ENCODE measurements around the gene PREP. TPM values are rescaled to one million over a fixed set of nuclear protein-coding genes. Genes with fewer than 3 reads are reported as not detected.

Gene PREP
- total RNA-seq, 2 donors from 2014 or later: 13.7 to 16.8 TPM

DNA sequence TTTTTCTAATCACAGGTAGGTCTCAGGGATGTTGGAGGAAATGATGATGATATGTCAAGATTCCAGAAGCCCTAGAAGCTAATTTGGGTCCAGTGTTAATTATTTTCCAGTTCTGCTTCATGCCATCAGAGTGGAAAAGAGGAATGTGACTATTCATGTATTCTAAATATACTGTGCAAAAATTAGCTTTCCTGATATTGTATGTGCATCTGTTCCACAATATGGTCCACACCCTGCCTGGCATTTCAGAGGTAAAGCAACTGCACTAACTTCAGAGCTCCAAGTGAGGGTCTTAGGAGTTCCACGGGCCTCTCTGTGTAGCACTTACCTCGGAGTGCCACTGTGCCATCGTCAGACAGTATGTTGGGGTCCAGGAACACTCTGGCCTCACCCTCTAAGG is 27.1 kb downstream of the PREP start:
- H3K4me1 ChIP-seq: no peaks in the 10 kb centered on the region
- no peaks in the 10 kb centered on the region for H3K9me3 ChIP-seq
- no peak for DNase-seq (ENCODE audit: low spot score)
- TF ChIP-seq, protein P1, sequence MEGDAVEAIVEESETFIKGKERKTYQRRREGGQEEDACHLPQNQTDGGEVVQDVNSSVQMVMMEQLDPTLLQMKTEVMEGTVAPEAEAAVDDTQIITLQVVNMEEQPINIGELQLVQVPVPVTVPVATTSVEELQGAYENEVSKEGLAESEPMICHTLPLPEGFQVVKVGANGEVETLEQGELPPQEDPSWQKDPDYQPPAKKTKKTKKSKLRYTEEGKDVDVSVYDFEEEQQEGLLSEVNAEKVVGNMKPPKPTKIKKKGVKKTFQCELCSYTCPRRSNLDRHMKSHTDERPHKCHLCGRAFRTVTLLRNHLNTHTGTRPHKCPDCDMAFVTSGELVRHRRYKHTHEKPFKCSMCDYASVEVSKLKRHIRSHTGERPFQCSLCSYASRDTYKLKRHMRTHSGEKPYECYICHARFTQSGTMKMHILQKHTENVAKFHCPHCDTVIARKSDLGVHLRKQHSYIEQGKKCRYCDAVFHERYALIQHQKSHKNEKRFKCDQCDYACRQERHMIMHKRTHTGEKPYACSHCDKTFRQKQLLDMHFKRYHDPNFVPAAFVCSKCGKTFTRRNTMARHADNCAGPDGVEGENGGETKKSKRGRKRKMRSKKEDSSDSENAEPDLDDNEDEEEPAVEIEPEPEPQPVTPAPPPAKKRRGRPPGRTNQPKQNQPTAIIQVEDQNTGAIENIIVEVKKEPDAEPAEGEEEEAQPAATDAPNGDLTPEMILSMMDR (IDR thresholded peaks at IDR 0.05): no peak
- H3K4me3 ChIP-seq: no peak overlapping the region
- H3K27me3 ChIP-seq: no peaks in the 10 kb centered on the region
- no peak overlapping the region for H3K27ac ChIP-seq
- peaks cover 31% of the 10 kb centered on the region for H3K36me3 ChIP-seq

DNA sequence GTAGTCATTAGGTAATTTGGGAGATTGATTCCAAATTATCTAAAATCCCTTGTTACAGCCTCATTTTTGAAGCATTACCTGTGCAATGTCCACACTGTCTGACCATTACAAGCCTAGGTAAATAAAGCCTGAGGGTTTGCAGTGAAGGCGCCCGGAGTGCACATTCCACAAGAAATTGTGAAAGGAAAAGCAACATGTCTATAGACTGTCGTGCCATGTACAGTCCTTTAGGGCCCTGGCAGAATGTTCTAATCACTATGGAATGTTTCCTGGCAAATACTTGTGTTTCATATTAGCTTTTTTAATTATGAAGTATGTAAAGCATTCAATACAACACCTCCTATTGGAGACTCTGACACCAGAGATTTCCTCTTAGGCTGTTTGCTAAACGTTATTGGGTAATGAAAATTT is 28.9 kb downstream of the PREP start:
- peaks cover 33% of the 10 kb centered on the region for H3K36me3 ChIP-seq
- no peaks in the 10 kb centered on the region for H3K4me1 ChIP-seq
- H3K27ac ChIP-seq: no peak overlapping the region
- H3K27me3 ChIP-seq: no peaks in the 10 kb centered on the region
- peaks cover 0 to 4% of the 10 kb centered on the region in 2 donors for H3K9me3 ChIP-seq
- TF ChIP-seq, protein P1 (IDR thresholded peaks at IDR 0.05): no peak
- DNase-seq (ENCODE audit: low spot score): no peak
- H3K4me3 ChIP-seq: no peak overlapping the region

DNA sequence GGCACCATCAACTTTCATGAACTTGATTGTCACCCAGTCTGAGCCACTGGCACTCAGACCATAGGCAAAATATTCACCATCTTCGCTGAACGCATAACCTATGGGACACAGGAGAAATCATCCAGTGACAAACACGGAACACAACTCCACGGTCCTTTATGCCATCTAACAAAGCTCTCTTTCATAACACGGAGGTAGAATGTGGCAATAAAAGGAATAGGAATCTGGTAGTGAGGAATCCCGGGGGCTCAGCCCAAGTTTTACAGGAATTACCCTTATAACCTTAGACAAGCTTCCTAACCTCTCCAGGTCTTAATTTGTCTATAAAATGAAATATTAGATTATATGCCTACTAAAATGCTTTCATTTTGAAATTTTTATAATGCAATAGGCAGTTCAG is 29.4 kb downstream of the PREP start:
- no peak overlapping the region for H3K4me3 ChIP-seq
- no peak for DNase-seq (ENCODE audit: low spot score)
- peaks cover 0 to 6% of the 10 kb centered on the region in 2 donors for H3K9me3 ChIP-seq
- H3K4me1 ChIP-seq: no peaks in the 10 kb centered on the region
- H3K27me3 ChIP-seq: no peaks in the 10 kb centered on the region
- TF ChIP-seq, protein P1 (IDR thresholded peaks at IDR 0.05): no peak
- peaks cover 39% of the 10 kb centered on the region for H3K36me3 ChIP-seq
- H3K27ac ChIP-seq: no peak overlapping the region

DNA sequence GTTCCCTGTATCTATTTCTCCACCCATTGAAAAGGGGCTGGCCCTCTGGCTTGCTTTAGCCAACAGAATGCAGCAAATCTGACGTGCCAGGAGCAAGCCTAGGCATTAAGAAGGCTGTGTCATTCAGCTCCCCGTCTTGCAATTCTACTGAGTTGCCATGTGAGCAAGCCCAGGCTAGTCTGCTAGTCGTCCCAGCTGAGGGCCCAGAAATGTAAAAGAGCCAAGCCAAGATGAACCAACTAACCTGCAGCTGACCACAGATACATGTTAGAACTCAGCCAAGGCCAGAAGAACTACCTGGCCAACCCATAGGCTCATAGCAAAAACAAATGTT is 30.1 kb downstream of the PREP start:
- Histone ChIP-seq H3K4me3 (no peak overlapping the region), H3K9me3 (peaks cover 0 to 6% of the 10 kb centered on the region in 2 donors), H3K36me3 (peaks cover 45% of the 10 kb centered on the region), H3K4me1 (no peaks in the 10 kb centered on the region), H3K27ac (no peak overlapping the region), H3K27me3 (no peaks in the 10 kb centered on the region)
- DNase-seq (ENCODE audit: low spot score): no peak
- TF ChIP-seq, protein P1 (IDR thresholded peaks at IDR 0.05): no peak

DNA sequence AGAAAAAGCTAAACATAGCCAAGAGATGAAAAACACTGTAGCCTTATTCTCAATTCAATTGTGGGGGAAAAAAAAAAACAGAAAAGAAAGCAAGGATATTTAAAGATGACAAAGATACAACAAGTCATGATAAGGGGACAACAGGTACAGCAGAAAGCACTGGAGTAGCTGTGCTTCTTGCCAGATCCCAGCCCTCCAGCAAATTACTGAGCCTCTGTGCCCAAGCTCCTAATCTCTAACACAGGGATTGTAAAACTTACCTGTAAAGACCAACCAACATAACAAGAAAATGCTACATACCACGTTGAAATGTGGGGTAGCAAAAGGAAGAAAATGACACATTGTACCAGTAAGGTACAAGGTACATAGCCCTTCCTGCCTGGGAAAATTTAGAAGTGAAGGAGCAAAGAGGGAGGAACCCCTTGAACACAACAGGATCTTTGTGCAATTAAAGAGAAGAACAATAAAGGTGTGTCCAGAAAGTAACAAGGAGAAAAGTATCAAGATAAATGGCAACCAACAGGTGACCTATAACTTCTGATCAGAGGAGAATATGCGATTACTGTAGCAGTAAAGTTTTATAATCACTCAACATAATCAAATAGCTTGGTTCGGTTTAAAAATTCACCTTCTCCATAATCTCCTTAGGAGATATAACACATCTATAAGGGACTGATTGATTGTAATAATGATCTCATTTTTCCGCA is 30.6 kb downstream of the PREP start:
- DNase-seq (ENCODE audit: low spot score): no peak
- H3K4me3 ChIP-seq: no peak overlapping the region
- no peak overlapping the region for H3K27ac ChIP-seq
- H3K36me3 ChIP-seq: peaks cover 47% of the 10 kb centered on the region
- no peaks in the 10 kb centered on the region for H3K27me3 ChIP-seq
- TF ChIP-seq, protein P1 (IDR thresholded peaks at IDR 0.05): no peak
- H3K9me3 ChIP-seq: peaks cover 0 to 6% of the 10 kb centered on the region in 2 donors
- no peaks in the 10 kb centered on the region for H3K4me1 ChIP-seq

DNA sequence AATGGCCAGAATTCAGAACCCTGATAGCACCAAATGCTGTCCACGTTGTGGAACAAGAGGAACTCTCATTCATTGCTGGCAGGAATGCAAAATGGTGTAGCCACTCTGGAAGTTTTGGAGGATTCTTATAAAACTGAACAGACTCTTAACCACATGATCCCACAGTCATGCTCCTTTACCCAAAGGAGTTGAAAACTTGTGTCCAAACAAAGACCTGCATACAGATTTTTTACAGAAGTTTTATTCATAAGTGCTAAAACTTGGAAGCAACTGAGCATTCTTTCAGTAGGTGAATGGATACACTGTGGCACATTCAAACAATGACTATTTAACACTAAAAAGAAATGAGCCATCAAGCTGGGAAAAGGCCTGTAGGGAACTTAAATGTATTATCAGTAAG is 32.5 kb downstream of the PREP start:
- Histone ChIP-seq H3K27ac (no peak overlapping the region), H3K9me3 (peaks cover 0 to 6% of the 10 kb centered on the region in 2 donors), H3K4me3 (no peak overlapping the region), H3K36me3 (peaks cover 38% of the 10 kb centered on the region), H3K4me1 (no peaks in the 10 kb centered on the region), H3K27me3 (no peaks in the 10 kb centered on the region)
- no peak for DNase-seq (ENCODE audit: low spot score)
- TF ChIP-seq, protein P1 (IDR thresholded peaks at IDR 0.05): no peak

All from right atrium auricular region (tissue), 2 donors.